ENCODE measurements around the gene TMEM263. TPM values are rescaled to one million over a fixed set of nuclear protein-coding genes. Genes with fewer than 3 reads are reported as not detected.

The TMEM263 gene
- total and polyA plus RNA-seq, 2 of the 13 experiments (the other 11 are each of a cell fraction or from before 2014, with no cell fraction given): 25.9 to 58.6 TPM

DNA sequence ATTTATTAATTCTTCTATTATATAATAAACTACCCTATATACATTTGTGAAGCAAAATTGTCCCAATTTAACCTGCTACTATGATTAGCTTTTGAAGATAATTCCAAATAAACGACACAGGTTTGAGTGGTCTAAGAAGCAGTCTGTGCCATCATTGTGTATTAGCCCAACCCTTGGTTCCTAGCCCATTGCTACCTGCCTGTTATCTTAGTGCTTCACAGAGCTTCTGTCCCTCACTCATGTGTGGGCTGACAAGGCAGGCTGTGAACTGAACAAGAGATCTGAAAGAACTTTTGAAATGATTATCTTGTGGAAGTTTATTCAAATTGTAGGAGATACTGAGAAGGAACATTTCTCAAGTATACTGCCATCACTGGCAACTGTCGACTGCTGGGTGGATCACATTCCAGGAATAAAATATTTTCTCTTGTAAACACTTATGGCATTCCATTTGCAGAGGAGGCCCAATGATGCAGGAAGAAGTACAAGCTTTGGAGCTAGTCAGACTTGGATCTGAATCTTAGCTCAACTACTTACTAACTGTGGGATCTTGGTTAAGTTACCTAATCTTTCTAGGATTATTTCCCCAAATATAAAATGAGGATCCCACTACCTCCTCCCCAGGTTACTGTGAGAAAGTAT lies 39.0 kb downstream of the TMEM263 start:
- peaks cover 0 to 5% of the 10 kb centered on the region in 2 experiments; a peak in 1 of 5 replicates for H3K36me3 ChIP-seq (replicated peaks in 1 of 2; ENCODE audit: control insufficient read depth in 1 of 2, insufficient read depth in 2 of 2, low read length in 2 of 2)
- in situ Hi-C loops (cut with HindIII; ENCODE audit: extremely low pct_ligation_motif_present, low pct_unique_long_range_greater_than_20kb): no loop called here
- no peak for FAIRE-seq
- TF ChIP-seq, protein P1, sequence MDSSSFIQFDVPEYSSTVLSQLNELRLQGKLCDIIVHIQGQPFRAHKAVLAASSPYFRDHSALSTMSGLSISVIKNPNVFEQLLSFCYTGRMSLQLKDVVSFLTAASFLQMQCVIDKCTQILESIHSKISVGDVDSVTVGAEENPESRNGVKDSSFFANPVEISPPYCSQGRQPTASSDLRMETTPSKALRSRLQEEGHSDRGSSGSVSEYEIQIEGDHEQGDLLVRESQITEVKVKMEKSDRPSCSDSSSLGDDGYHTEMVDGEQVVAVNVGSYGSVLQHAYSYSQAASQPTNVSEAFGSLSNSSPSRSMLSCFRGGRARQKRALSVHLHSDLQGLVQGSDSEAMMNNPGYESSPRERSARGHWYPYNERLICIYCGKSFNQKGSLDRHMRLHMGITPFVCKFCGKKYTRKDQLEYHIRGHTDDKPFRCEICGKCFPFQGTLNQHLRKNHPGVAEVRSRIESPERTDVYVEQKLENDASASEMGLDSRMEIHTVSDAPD (CRISPR knock-in tag; IDR thresholded peaks at IDR 0.05): no peak
- TF ChIP-seq RBM39 (IDR thresholded peaks at IDR 0.05; ENCODE audit: low read depth, low read length, poor library complexity, severe bottlenecking): no peak
- no peak for TF ChIP-seq POGZ (CRISPR knock-in tag; IDR thresholded peaks at IDR 0.05)
- no peak for TF ChIP-seq SMYD3 (CRISPR knock-in tag; IDR thresholded peaks at IDR 0.05)
- no peak for TF ChIP-seq KLF16 (CRISPR knock-in tag; IDR thresholded peaks at IDR 0.05)
- no peak for TF ChIP-seq HNF4A (CRISPR knock-in tag; IDR thresholded peaks at IDR 0.05)
- no peak for TF ChIP-seq CBFB (CRISPR knock-in tag; IDR thresholded peaks at IDR 0.05)
- TF ChIP-seq NFE2L1 (CRISPR knock-in tag; IDR thresholded peaks at IDR 0.05; ENCODE audit: borderline replicate concordance): no peak
- no peak for TF ChIP-seq ATM (IDR thresholded peaks at IDR 0.05; ENCODE audit: borderline replicate concordance)
- no peak for TF ChIP-seq THAP7 (CRISPR knock-in tag; IDR thresholded peaks at IDR 0.05)
- TF ChIP-seq ZNF83 (CRISPR knock-in tag; IDR thresholded peaks at IDR 0.05; ENCODE audit: borderline replicate concordance): no peak
- TF ChIP-seq, protein P2, sequence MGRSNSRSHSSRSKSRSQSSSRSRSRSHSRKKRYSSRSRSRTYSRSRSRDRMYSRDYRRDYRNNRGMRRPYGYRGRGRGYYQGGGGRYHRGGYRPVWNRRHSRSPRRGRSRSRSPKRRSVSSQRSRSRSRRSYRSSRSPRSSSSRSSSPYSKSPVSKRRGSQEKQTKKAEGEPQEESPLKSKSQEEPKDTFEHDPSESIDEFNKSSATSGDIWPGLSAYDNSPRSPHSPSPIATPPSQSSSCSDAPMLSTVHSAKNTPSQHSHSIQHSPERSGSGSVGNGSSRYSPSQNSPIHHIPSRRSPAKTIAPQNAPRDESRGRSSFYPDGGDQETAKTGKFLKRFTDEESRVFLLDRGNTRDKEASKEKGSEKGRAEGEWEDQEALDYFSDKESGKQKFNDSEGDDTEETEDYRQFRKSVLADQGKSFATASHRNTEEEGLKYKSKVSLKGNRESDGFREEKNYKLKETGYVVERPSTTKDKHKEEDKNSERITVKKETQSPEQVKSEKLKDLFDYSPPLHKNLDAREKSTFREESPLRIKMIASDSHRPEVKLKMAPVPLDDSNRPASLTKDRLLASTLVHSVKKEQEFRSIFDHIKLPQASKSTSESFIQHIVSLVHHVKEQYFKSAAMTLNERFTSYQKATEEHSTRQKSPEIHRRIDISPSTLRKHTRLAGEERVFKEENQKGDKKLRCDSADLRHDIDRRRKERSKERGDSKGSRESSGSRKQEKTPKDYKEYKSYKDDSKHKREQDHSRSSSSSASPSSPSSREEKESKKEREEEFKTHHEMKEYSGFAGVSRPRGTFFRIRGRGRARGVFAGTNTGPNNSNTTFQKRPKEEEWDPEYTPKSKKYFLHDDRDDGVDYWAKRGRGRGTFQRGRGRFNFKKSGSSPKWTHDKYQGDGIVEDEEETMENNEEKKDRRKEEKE (IDR thresholded peaks at IDR 0.05): no peak
- no peak for TF ChIP-seq PRMT3 (CRISPR knock-in tag; IDR thresholded peaks at IDR 0.05; ENCODE audit: borderline replicate concordance, low read depth)
- TF ChIP-seq ZNF782 (CRISPR knock-in tag; IDR thresholded peaks at IDR 0.05; ENCODE audit: borderline replicate concordance): no peak
- TF ChIP-seq ONECUT2 (CRISPR knock-in tag; IDR thresholded peaks at IDR 0.05): no peak
- TF ChIP-seq MEIS1 (CRISPR knock-in tag; IDR thresholded peaks at IDR 0.05; ENCODE audit: borderline replicate concordance): no peak
- TF ChIP-seq SCMH1 (CRISPR knock-in tag; IDR thresholded peaks at IDR 0.05; ENCODE audit: borderline replicate concordance): no peak
- TF ChIP-seq, protein P3, sequence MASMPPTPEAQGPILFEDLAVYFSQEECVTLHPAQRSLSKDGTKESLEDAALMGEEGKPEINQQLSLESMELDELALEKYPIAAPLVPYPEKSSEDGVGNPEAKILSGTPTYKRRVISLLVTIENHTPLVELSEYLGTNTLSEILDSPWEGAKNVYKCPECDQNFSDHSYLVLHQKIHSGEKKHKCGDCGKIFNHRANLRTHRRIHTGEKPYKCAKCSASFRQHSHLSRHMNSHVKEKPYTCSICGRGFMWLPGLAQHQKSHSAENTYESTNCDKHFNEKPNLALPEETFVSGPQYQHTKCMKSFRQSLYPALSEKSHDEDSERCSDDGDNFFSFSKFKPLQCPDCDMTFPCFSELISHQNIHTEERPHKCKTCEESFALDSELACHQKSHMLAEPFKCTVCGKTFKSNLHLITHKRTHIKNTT (CRISPR knock-in tag; IDR thresholded peaks at IDR 0.05): no peak

More for the DNA sequence above, 39.0 kb downstream of the TMEM263 start:
- Histone ChIP-seq H3K27me3 (ENCODE audit: control insufficient read depth in 1 of 2, insufficient read depth in 2 of 2, low read length in 2 of 2) (no peaks in the 10 kb centered on the region), H3K79me2 (ENCODE audit: insufficient read depth, low read length) (no peaks in the 10 kb centered on the region), H3K4me3 (replicated peaks in 1 of 3; ENCODE audit: insufficient read depth in 1 of 3, low read depth in 2 of 3, low read length in 3 of 3) (no peak overlapping the region), H2AFZ (ENCODE audit: low read length) (no peak overlapping the region), H4K20me1 (ENCODE audit: insufficient read depth, low read length) (no peaks in the 10 kb centered on the region), H3K9ac (ENCODE audit: insufficient read depth, low read depth, low read length) (no peak overlapping the region), H3K4me1 (ENCODE audit: insufficient read depth, low read length) (no peaks in the 10 kb centered on the region), H3K27ac (ENCODE audit: extremely low read length, insufficient read depth, low read length) (no peak overlapping the region), H3K4me2 (ENCODE audit: low read depth, low read length) (no peak overlapping the region), H3K9me3 (ENCODE audit: low read length) (no peaks in the 10 kb centered on the region)
- intact Hi-C loops (cut with micrococcal nuclease; ENCODE audit: unreplicated experiment): no loop called here
- ChIA-PET POLR2A (no interaction called here), CTCF (ENCODE audit: low intra/inter-chr PET ratio, low total read pairs) (no interaction called here)
- WGBS (ENCODE audit: low lambda C conversion rate): 65% methylated on average over 2 of the region's 2 CpGs
- no TSS peak for BruUV-seq (replicated peaks)
- ATAC-seq (no peak), DNase-seq (ENCODE audit: low spot score) (no peak)
